Fibroblast of skin of right biceps (primary cell): ENCODE data around the gene SRSF3.
A peak's percentile ranks its signal among the peaks of the same experiment; 100 is the strongest.
"Not testable (repeated sequence)": the region's sequence is repeated elsewhere in the genome, so short reads cannot be mapped to it uniquely, and the experiment has no call there.

Experiments used
- DNase-seq: peaks from one replicate; pipeline ENCODE4 v3.0.0-alpha.2; 2013

The SRSF3 gene

GRCh38 chr6:36576578-36576977 is 17.6 kb upstream of the SRSF3 start:
- DNase-seq = no peak

- peak; percentile 93 for DNase-seq
Measured at GRCh38 chr6:36577301-36577700, 16.9 kb upstream of the SRSF3 start.

- no peak for DNase-seq
Measured at GRCh38 chr6:36578030-36578429, 16.1 kb upstream of the SRSF3 start.

- DNase-seq = no peak
Measured at GRCh38 chr6:36578431-36578830, 15.7 kb upstream of the SRSF3 start.

- DNase-seq = no peak
Measured at GRCh38 chr6:36580184-36580526, 14.0 kb upstream of the SRSF3 start.

- DNase-seq = no peak
Measured at GRCh38 chr6:36581716-36582115, 12.4 kb upstream of the SRSF3 start.

- no peak for DNase-seq
Measured at GRCh38 chr6:36586606-36587005, 7.6 kb upstream of the SRSF3 start.

- not testable (repeated sequence) for DNase-seq
Measured at GRCh38 chr6:36589025-36589400, 5.1 kb upstream of the SRSF3 start.

- DNase-seq = peak; percentile 84
Measured at GRCh38 chr6:36590237-36590636, 3.9 kb upstream of the SRSF3 start.

GRCh38 chr6:36592221-36592655 is 1.9 kb upstream of the SRSF3 start:
- DNase-seq = no peak

GRCh38 chr6:36593569-36594028 is 563 bp upstream of the SRSF3 start:
- DNase-seq = peak; percentile 63

- peak; percentile 68 for DNase-seq
Measured at GRCh38 chr6:36594816-36595643, 868 bp downstream of the SRSF3 start.

GRCh38 chr6:36596356-36596755 is 2.2 kb downstream of the SRSF3 start:
- DNase-seq = peak; percentile 48

GRCh38 chr6:36597775-36598174 is 3.6 kb downstream of the SRSF3 start:
- DNase-seq = no peak

GRCh38 chr6:36598326-36598725 is 4.2 kb downstream of the SRSF3 start:
- no peak for DNase-seq

- no peak for DNase-seq
Measured at GRCh38 chr6:36598739-36599318, 4.7 kb downstream of the SRSF3 start.

GRCh38 chr6:36599791-36600209 is 5.6 kb downstream of the SRSF3 start:
- DNase-seq = peak; percentile 20

GRCh38 chr6:36600564-36601146 is 6.5 kb downstream of the SRSF3 start:
- no peak for DNase-seq

GRCh38 chr6:36601818-36602217 is 7.7 kb downstream of the SRSF3 start:
- DNase-seq = not testable (repeated sequence)

GRCh38 chr6:36603222-36604089 is 9.3 kb downstream of the SRSF3 start:
- DNase-seq = no peak

- DNase-seq = no peak
Measured at GRCh38 chr6:36604090-36605060, 10.2 kb downstream of the SRSF3 start.

- DNase-seq = no peak
Measured at GRCh38 chr6:36605143-36605542, 11.0 kb downstream of the SRSF3 start.
